Natural killer cell (primary cell): Measurements from ENCODE around the gene CADM4. TPM values are rescaled to one million over a fixed set of nuclear protein-coding genes. Genes with fewer than 3 reads are reported as not detected.
A peak's percentile ranks its signal among the peaks of the same experiment; 100 is the strongest.

Experiments
- ATAC-seq, 3 donors: fragments of 150-1000 bp in 2 of 3; fragments of 200-7000 bp in 1 of 3; cut with Tn5 transposase; 1 replicate in 1 of 3; 2 replicates in 2 of 3; pipeline ENCODE4 v1.10.0; 2021; ENCODE audit warnings: mild to moderate bottlenecking in 2 of 3, moderate library complexity in 2 of 3
- DNase-seq, 2 donors: peaks; one replicate each; pipeline versions ENCODE4 v3.0.0 to v3.0.0-alpha.2; 2013 to 2021; ENCODE audit warnings: mixed read lengths in 1 of 2
- H3K27ac ChIP-seq: one replicate; pipeline ENCODE4 v1.5.1; 2013; ENCODE audit warnings: mild to moderate bottlenecking, low read length
- H3K27me3 ChIP-seq: one replicate; pipeline ENCODE4 v1.6.1; 2013; ENCODE audit warnings: low read length; ENCODE audit not compliant: control insufficient read depth, insufficient read depth
- H3K36me3 ChIP-seq: one replicate; pipeline ENCODE4 v1.6.1; 2013; ENCODE audit warnings: low read length; ENCODE audit not compliant: control insufficient read depth, insufficient read depth
- H3K4me1 ChIP-seq: one replicate; pipeline ENCODE4 v1.6.1; 2013; ENCODE audit warnings: low read length; ENCODE audit not compliant: control insufficient read depth, insufficient read depth
- H3K4me3 ChIP-seq: one replicate; pipeline ENCODE4 v1.5.1; 2013; ENCODE audit warnings: low read length
- H3K9me3 ChIP-seq: one replicate; pipeline ENCODE4 v1.6.1; 2013; ENCODE audit warnings: low read length; ENCODE audit not compliant: control insufficient read depth, insufficient read depth
- H3K27ac Mint-ChIP-seq, 2 donors: one replicate each; pipeline ENCODE4 v1.8.0; 2022; ENCODE audit warnings: mild to moderate bottlenecking in 2 of 2, mixed read lengths in 2 of 2, moderate library complexity in 1 of 2
- H3K27me3 Mint-ChIP-seq, 2 donors: one replicate each; pipeline ENCODE4 v1.8.0; 2022; ENCODE audit warnings: low read depth in 2 of 2, mixed read lengths in 2 of 2
- H3K36me3 Mint-ChIP-seq: one replicate; pipeline ENCODE4 v1.8.0; 2022; ENCODE audit warnings: mixed read lengths
- H3K4me1 Mint-ChIP-seq, 2 donors: one replicate each; pipeline ENCODE4 v1.8.0; 2022; ENCODE audit warnings: mixed read lengths in 2 of 2
- H3K4me3 Mint-ChIP-seq: one replicate; pipeline ENCODE4 v1.8.0; 2022; ENCODE audit warnings: mild to moderate bottlenecking, moderate library complexity, mixed read lengths
- H3K9me3 Mint-ChIP-seq, 2 donors: one replicate each; pipeline ENCODE4 v1.8.0; 2022; ENCODE audit warnings: mixed read lengths in 2 of 2
- CTCF ChIP-seq: fragments of 200-600 bp; IDR thresholded peaks from one replicate; pipeline ENCODE4 v1.8.0; 2022; ENCODE audit warnings: antibody characterized with exemption
- WGBS: methylation state at CpG from one replicate; pipeline ENCODE4 v1.1.7; 2013; ENCODE audit warnings: missing lambda C conversion rate; ENCODE audit not compliant: insufficient coverage; 5-methylcytosine and 5-hydroxymethylcytosine counted together
- intact Hi-C: fragments of 100-400 bp; cut with micrococcal nuclease; formaldehyde crosslinking; loops from one replicate; pipeline ENCODE4 v1.14.2; 2022
- total RNA-seq, 4 donors: library from RNA; stranded (reverse); fragments of 120-200 nt in 1 of 4; gene quantifications; one replicate each; pipeline versions ENCODE4 v1.2.3 to v1.2.4, GENCODE V29; 2013 to 2022

CADM4 gene
- total RNA-seq, 3 donors from 2014 or later (not counting 1 experiment from before 2014, with no cell fraction given): 0.19 to 0.38 TPM; not detected in 1

- DNase-seq (no peak), ATAC-seq (peak in 1 of 3 donors; percentile 3)
- 77% methylated on average over 37 of the region's 37 CpGs for WGBS
- intact Hi-C loops: loop anchor here (1.0 kb wide), 1 partner anchor 20 kb away; the partner anchor contains the start of genes IRGQ and ZNF576
- Mint-ChIP-seq H3K4me3 (peak overlapping the region; percentile 69), H3K4me1 (peaks cover 33 to 39% of the 10 kb centered on the region in 2 donors), H3K27ac (peak overlapping the region; percentile 97 to 100), H3K36me3 (no peaks in the 10 kb centered on the region), H3K9me3 (no peaks in the 10 kb centered on the region), H3K27me3 (peaks cover 0 to 6% of the 10 kb centered on the region in 2 donors)
- peak overlapping the region; percentile 32 for H3K4me3 ChIP-seq
- H3K36me3 ChIP-seq: peaks cover 5% of the 10 kb centered on the region
- no peaks in the 10 kb centered on the region for H3K9me3 ChIP-seq
- TF ChIP-seq CTCF: no peak
- H3K27me3 ChIP-seq: no peaks in the 10 kb centered on the region
- H3K4me1 ChIP-seq: peaks cover 36% of the 10 kb centered on the region
- peak overlapping the region; percentile 72 for H3K27ac ChIP-seq
Observed at GRCh38 chr19:43575955-43576878, 63.4 kb downstream of the CADM4 start.

GRCh38 chr19:43575156-43575950 is 64.3 kb downstream of the CADM4 start, which contains the start of the genes PINLYP and XRCC1:
Gene PINLYP (plus strand): TSS chr19:43575801. CDS start chr19:43577192, 1,391 bp downstream.
Gene XRCC1 (minus strand): TSS chr19:43575527. CDS start chr19:43575458, 69 bp downstream.
- Histone ChIP-seq H3K27me3 (no peaks in the 10 kb centered on the region), H3K4me3 (peak within 1 kb of the TSS; percentile 75), H3K27ac (peak within 1 kb of the TSS; percentile 84), H3K4me1 (peaks cover 27% of the 10 kb centered on the region), H3K9me3 (no peaks in the 10 kb centered on the region), H3K36me3 (peaks cover 5% of the 10 kb centered on the region)
- WGBS: 0% methylated on average over 48 of the region's 51 CpGs
- no peak for TF ChIP-seq CTCF
- DNase-seq (peak; percentile 92 to 100), ATAC-seq (peak; percentile 97 to 99 (median 98))
- Mint-ChIP-seq H3K9me3 (no peaks in the 10 kb centered on the region), H3K27me3 (peaks cover 0 to 6% of the 10 kb centered on the region in 2 donors), H3K36me3 (no peaks in the 10 kb centered on the region), H3K4me3 (peak within 1 kb of the TSS; percentile 96), H3K27ac (peak within 1 kb of the TSS; percentile 97 to 100), H3K4me1 (peaks cover 36 to 44% of the 10 kb centered on the region in 2 donors)
- intact Hi-C loops: loop anchor here (1.0 kb wide), 1 partner anchor 21 kb away; the partner anchor contains the start of genes IRGQ and ZNF576

- H3K27me3 Mint-ChIP-seq: peaks cover 0 to 6% of the 10 kb centered on the region in 2 donors
- DNase-seq: no peak
- no peak for TF ChIP-seq CTCF
- H3K36me3 Mint-ChIP-seq: no peaks in the 10 kb centered on the region
- peak overlapping the region; percentile 75 for H3K4me3 ChIP-seq
- H3K4me1 Mint-ChIP-seq: peaks cover 34 to 40% of the 10 kb centered on the region in 2 donors
- no peak for ATAC-seq
- peak overlapping the region; percentile 96 for H3K4me3 Mint-ChIP-seq
- H3K4me1 ChIP-seq: peaks cover 22% of the 10 kb centered on the region
- peak overlapping the region; percentile 97 to 100 for H3K27ac Mint-ChIP-seq
- peaks cover 5% of the 10 kb centered on the region for H3K36me3 ChIP-seq
- no peaks in the 10 kb centered on the region for H3K9me3 Mint-ChIP-seq
- no peaks in the 10 kb centered on the region for H3K27me3 ChIP-seq
- intact Hi-C loops: loop anchor here (1.0 kb wide), 1 partner anchor 22 kb away; the partner anchor contains the start of genes IRGQ and ZNF576
- H3K27ac ChIP-seq: peak overlapping the region; percentile 84
- no peaks in the 10 kb centered on the region for H3K9me3 ChIP-seq
- WGBS: 48% methylated on average over 12 of the region's 12 CpGs
Observed at GRCh38 chr19:43574424-43575155, 65.1 kb downstream of the CADM4 start.

Other genes starting within 250 kb of the CADM4 start
- 1 to 10 TPM in 1 of 3 donors, not detected in 2; 1.4 TPM for gene TEX101, start 225.0 kb downstream of the CADM4 start, total RNA-seq
- 1 to 10 TPM; 1.3 to 2.4 (median 1.7) TPM for gene LYPD3, start 174.2 kb downstream of the CADM4 start, total RNA-seq
- 10 to 100 TPM; 24.5 to 24.9 (median 24.8) TPM for gene PHLDB3, start 135.1 kb downstream of the CADM4 start, total RNA-seq
- gene ETHE1, start 112.6 kb downstream of the CADM4 start, total RNA-seq: 10 to 100 TPM; 22.0 to 25.6 (median 24.6) TPM
- gene ZNF575, start 106.7 kb downstream of the CADM4 start, total RNA-seq: 1 to 10 TPM; 1.9 to 5.4 (median 3.9) TPM
- 10 to 100 TPM; 33.2 to 43.9 (median 40.7) TPM for gene XRCC1, start 64.3 kb downstream of the CADM4 start, total RNA-seq
- gene PINLYP, start 64.0 kb downstream of the CADM4 start, total RNA-seq: 1 to 10 TPM; 1.7 to 3.0 (median 2.4) TPM
- 10 to 100 TPM; 28.5 to 43.7 (median 32.2) TPM for gene IRGQ, start 43.7 kb downstream of the CADM4 start, total RNA-seq
- 10 to 100 TPM in 1 of 3 donors, 1 to 10 TPM in 2; 4.0 to 10.4 (median 5.8) TPM for gene ZNF576, start 43.3 kb downstream of the CADM4 start, total RNA-seq
- under 1 TPM; 0.24 to 0.75 (median 0.50) TPM for gene SRRM5, start 27.8 kb downstream of the CADM4 start, total RNA-seq
- 10 to 100 TPM; 36.3 to 50.5 (median 37.6) TPM for gene ZNF428, start 20.2 kb downstream of the CADM4 start, total RNA-seq
- gene PLAUR, start 30.3 kb upstream of the CADM4 start, total RNA-seq: 100 to 1,000 TPM in 1 of 3 donors, 10 to 100 TPM in 2; 44.5 to 141 (median 55.5) TPM
- not detected for gene IRGC, start 76.2 kb upstream of the CADM4 start, total RNA-seq
- gene SMG9, start 115.1 kb upstream of the CADM4 start, total RNA-seq: 10 to 100 TPM; 23.3 to 37.4 (median 28.3) TPM
- 1 to 10 TPM in 2 of 3 donors, under 1 TPM in 1; 0.72 to 7.1 (median 1.4) TPM for gene KCNN4, start 141.1 kb upstream of the CADM4 start, total RNA-seq
- gene LYPD5, start 162.6 kb upstream of the CADM4 start, total RNA-seq: not detected
- 1 to 10 TPM; 4.1 to 8.0 (median 7.1) TPM for gene ZNF283, start 187.5 kb upstream of the CADM4 start, total RNA-seq
- gene ZNF404, start 244.1 kb upstream of the CADM4 start, total RNA-seq: 1 to 10 TPM; 1.3 to 3.1 (median 1.4) TPM